DND-41 (cell line): ENCODE data around the gene CD320.

Source experiments
- EZH2 ChIP-seq: IDR thresholded peaks from 3 replicates; pipeline ENCODE4 v1.6.1; 2012; ENCODE audit warnings: borderline replicate concordance, low read depth, mild to moderate bottlenecking, moderate library complexity, low read length, inconsistent platforms; ENCODE audit not compliant: severe bottlenecking
- TF ChIP-seq, protein P1 (sequence below): IDR thresholded peaks from 2 replicates; pipeline ENCODE4 v1.5.1; 2012; ENCODE audit warnings: borderline replicate concordance, low read length, moderate library complexity, mild to moderate bottlenecking; ENCODE audit not compliant: poor library complexity, severe bottlenecking; ENCODE audit errors: extremely low read depth

DNA sequence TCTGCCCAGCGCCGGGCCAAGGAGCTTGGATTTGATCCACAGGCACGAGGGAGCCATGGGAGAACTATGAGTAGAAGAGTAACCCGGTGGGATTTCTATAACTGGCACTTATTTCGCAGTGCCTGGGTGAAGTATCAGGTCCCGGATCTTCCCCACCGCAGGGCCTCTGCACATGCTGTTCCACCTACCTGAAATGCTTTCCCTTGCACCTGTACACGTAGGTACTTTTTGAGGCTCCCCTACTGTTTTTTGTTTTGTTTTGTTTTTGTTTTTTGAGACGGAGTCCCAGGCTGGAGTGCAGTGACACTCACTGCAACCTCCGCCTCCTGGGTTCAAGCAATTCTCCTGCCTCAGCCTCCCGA is 35.3 kb upstream of the CD320 start:
- TF ChIP-seq, protein P1, sequence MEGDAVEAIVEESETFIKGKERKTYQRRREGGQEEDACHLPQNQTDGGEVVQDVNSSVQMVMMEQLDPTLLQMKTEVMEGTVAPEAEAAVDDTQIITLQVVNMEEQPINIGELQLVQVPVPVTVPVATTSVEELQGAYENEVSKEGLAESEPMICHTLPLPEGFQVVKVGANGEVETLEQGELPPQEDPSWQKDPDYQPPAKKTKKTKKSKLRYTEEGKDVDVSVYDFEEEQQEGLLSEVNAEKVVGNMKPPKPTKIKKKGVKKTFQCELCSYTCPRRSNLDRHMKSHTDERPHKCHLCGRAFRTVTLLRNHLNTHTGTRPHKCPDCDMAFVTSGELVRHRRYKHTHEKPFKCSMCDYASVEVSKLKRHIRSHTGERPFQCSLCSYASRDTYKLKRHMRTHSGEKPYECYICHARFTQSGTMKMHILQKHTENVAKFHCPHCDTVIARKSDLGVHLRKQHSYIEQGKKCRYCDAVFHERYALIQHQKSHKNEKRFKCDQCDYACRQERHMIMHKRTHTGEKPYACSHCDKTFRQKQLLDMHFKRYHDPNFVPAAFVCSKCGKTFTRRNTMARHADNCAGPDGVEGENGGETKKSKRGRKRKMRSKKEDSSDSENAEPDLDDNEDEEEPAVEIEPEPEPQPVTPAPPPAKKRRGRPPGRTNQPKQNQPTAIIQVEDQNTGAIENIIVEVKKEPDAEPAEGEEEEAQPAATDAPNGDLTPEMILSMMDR, result no peak
- no peak for TF ChIP-seq EZH2
